Measurements from ENCODE around the gene HARS2. TPM values are rescaled to one million over a fixed set of nuclear protein-coding genes. Genes with fewer than 3 reads are reported as not detected.
"Not testable (repeated sequence)": the region's sequence is repeated elsewhere in the genome, so short reads cannot be mapped to it uniquely, and the experiment has no call there.

HARS2 gene
- polyA plus RNA-seq, 4 donors: 21.8 to 38.0 (median 23.2) TPM

- no peak overlapping the region for H3K27ac ChIP-seq (ENCODE audit: low read depth in 1 of 3, low read length in 2 of 3)
- no peak for FAIRE-seq
- WGBS, 3 donors: 70 to 95% (median 89%) methylated on average over 3 of the region's 3 CpGs
- no peak overlapping the region for H3K4me3 ChIP-seq (ENCODE audit: low read depth in 1 of 3, low read length in 3 of 3)
- no peaks in the 10 kb centered on the region for H3K27me3 ChIP-seq (ENCODE audit: control insufficient read depth in 3 of 3, insufficient read depth in 3 of 3, low read length in 3 of 3)
- H3K4me1 ChIP-seq (ENCODE audit: control insufficient read depth in 3 of 3, insufficient read depth in 2 of 3, low read depth in 1 of 3, low read length in 2 of 3): peaks cover 0 to 2% (median 0%) of the 10 kb centered on the region in 3 donors
- DNase-seq: no peak
- no peaks in the 10 kb centered on the region for H3K9me3 ChIP-seq (ENCODE audit: control insufficient read depth in 2 of 2, insufficient read depth in 1 of 2, low read depth in 1 of 2, low read length in 1 of 2)
- peaks cover 4 to 63% (median 28%) of the 10 kb centered on the region in 3 donors for H3K36me3 ChIP-seq (ENCODE audit: control insufficient read depth in 3 of 3, insufficient read depth in 2 of 3, low read depth in 1 of 3, low read length in 3 of 3)
Measured at GRCh38 chr5:140677947-140678346, 13.3 kb upstream of the HARS2 start.

- WGBS, 3 donors: 94 to 98% (median 98%) methylated on average over 7 of the region's 7 CpGs
- H3K36me3 ChIP-seq (ENCODE audit: control insufficient read depth in 3 of 3, insufficient read depth in 2 of 3, low read depth in 1 of 3, low read length in 3 of 3): peaks cover 4 to 60% (median 28%) of the 10 kb centered on the region in 3 donors
Measured at GRCh38 chr5:140678993-140679392, 12.3 kb upstream of the HARS2 start.

DNA sequence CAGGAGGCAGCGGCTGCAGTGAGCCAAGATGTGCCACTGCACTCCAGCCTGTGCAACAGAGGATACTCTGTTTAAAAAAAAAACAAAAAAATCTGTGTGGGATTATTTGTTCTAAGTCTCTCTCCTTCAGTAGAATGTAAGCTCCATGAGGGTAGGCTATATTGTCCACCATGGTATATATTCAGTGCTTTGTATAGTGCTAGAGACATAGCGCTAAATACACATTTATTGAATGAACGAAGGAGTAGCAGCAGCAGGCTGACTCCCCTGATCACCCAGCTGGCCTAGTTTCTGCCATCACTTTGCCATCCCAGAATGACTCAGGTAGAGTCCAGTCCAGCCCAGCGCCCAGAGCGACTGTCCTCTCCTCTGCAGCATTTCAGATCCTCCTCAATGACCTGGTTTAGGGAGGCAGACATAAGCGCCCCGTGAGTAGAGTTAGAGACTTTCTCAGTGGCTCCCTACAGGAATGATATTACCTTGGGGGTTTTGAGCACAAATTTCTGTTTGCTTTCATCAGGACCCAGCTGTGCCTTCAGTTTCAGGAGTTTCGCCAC, 801 bp upstream of the HARS2 start:
- H3K4me1 ChIP-seq (ENCODE audit: control insufficient read depth in 3 of 3, insufficient read depth in 2 of 3, low read depth in 1 of 3, low read length in 2 of 3): peaks cover 2 to 10% (median 3%) of the 10 kb centered on the region in 3 donors
- 44 to 54% (median 47%) methylated on average over 8 of the region's 8 CpGs for WGBS, 3 donors
- H3K27me3 ChIP-seq (ENCODE audit: control insufficient read depth in 3 of 3, insufficient read depth in 3 of 3, low read length in 3 of 3): no peaks in the 10 kb centered on the region
- H3K27ac ChIP-seq (ENCODE audit: low read depth in 1 of 3, low read length in 2 of 3): peak overlapping the region; percentile 57 to 85 (median 84)
- H3K4me3 ChIP-seq (ENCODE audit: low read depth in 1 of 3, low read length in 3 of 3): peak overlapping the region; percentile 59 to 75 (median 66)
- no peak for FAIRE-seq
- peaks cover 6 to 27% (median 7%) of the 10 kb centered on the region in 3 donors for H3K36me3 ChIP-seq (ENCODE audit: control insufficient read depth in 3 of 3, insufficient read depth in 2 of 3, low read depth in 1 of 3, low read length in 3 of 3)
- DNase-seq: no peak
- no peaks in the 10 kb centered on the region for H3K9me3 ChIP-seq (ENCODE audit: control insufficient read depth in 2 of 2, insufficient read depth in 1 of 2, low read depth in 1 of 2, low read length in 1 of 2)

More at GRCh38 chr5:140678993-140679392, 12.3 kb upstream of the HARS2 start:
- no peak for FAIRE-seq
- no peaks in the 10 kb centered on the region for H3K9me3 ChIP-seq (ENCODE audit: control insufficient read depth in 2 of 2, insufficient read depth in 1 of 2, low read depth in 1 of 2, low read length in 1 of 2)
- H3K4me3 ChIP-seq (ENCODE audit: low read depth in 1 of 3, low read length in 3 of 3): no peak overlapping the region
- H3K27ac ChIP-seq (ENCODE audit: low read depth in 1 of 3, low read length in 2 of 3): no peak overlapping the region
- no peaks in the 10 kb centered on the region for H3K27me3 ChIP-seq (ENCODE audit: control insufficient read depth in 3 of 3, insufficient read depth in 3 of 3, low read length in 3 of 3)
- DNase-seq: no peak
- H3K4me1 ChIP-seq (ENCODE audit: control insufficient read depth in 3 of 3, insufficient read depth in 2 of 3, low read depth in 1 of 3, low read length in 2 of 3): peaks cover 0 to 2% (median 0%) of the 10 kb centered on the region in 3 donors

GRCh38 chr5:140694276-140694675, 3.0 kb downstream of the HARS2 start:
- DNase-seq: no peak
- H3K4me1 ChIP-seq (ENCODE audit: control insufficient read depth in 3 of 3, insufficient read depth in 2 of 3, low read depth in 1 of 3, low read length in 2 of 3): peaks cover 2 to 9% (median 3%) of the 10 kb centered on the region in 3 donors
- no peak overlapping the region for H3K4me3 ChIP-seq (ENCODE audit: low read depth in 1 of 3, low read length in 3 of 3)
- FAIRE-seq: no peak
- no peaks in the 10 kb centered on the region for H3K27me3 ChIP-seq (ENCODE audit: control insufficient read depth in 3 of 3, insufficient read depth in 3 of 3, low read length in 3 of 3)
- peaks cover 17 to 33% (median 24%) of the 10 kb centered on the region in 3 donors for H3K36me3 ChIP-seq (ENCODE audit: control insufficient read depth in 3 of 3, insufficient read depth in 2 of 3, low read depth in 1 of 3, low read length in 3 of 3)
- H3K9me3 ChIP-seq (ENCODE audit: control insufficient read depth in 2 of 2, insufficient read depth in 1 of 2, low read depth in 1 of 2, low read length in 1 of 2): no peaks in the 10 kb centered on the region
- WGBS, 3 donors: 75 to 87% (median 85%) methylated on average over 5 of the region's 5 CpGs
- no peak overlapping the region for H3K27ac ChIP-seq (ENCODE audit: low read depth in 1 of 3, low read length in 2 of 3)

DNA sequence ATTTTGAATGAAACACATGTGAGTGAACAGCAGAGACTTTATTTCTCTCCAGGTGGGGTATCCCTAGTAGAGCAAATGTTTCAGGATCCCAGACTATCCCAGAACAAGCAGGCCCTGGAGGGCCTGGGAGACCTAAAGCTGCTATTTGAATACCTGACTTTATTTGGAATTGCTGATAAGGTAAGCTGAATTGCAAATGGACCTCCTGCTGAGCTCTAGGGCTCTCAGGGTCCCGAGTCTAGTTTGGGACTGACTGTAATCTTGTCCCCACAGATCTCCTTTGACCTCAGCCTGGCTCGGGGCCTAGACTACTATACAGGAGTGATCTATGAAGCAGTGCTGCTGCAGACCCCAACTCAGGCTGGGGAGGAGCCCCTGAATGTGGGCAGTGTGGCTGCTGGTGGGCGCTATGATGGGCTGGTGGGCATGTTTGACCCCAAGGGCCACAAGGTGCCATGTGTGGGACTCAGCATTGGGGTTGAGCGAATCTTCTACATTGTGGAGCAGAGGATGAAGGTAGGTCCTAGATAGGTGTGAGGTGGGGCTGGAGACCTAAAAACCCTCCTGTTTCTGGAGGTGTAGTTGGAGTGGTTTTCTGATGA, 5.7 kb downstream of the HARS2 start:
- WGBS, 3 donors: 91 to 95% (median 93%) methylated on average over 4 of the region's 4 CpGs
- H3K27ac ChIP-seq (ENCODE audit: low read depth in 1 of 3, low read length in 2 of 3): no peak overlapping the region
- H3K36me3 ChIP-seq (ENCODE audit: control insufficient read depth in 3 of 3, insufficient read depth in 2 of 3, low read depth in 1 of 3, low read length in 3 of 3): peaks cover 17 to 33% (median 25%) of the 10 kb centered on the region in 3 donors
- H3K4me3 ChIP-seq (ENCODE audit: low read depth in 1 of 3, low read length in 3 of 3): no peak overlapping the region
- H3K27me3 ChIP-seq (ENCODE audit: control insufficient read depth in 3 of 3, insufficient read depth in 3 of 3, low read length in 3 of 3): no peaks in the 10 kb centered on the region
- FAIRE-seq (no peak), DNase-seq (no peak)
- H3K9me3 ChIP-seq (ENCODE audit: control insufficient read depth in 2 of 2, insufficient read depth in 1 of 2, low read depth in 1 of 2, low read length in 1 of 2): no peaks in the 10 kb centered on the region
- peaks cover 0 to 4% (median 3%) of the 10 kb centered on the region in 3 donors for H3K4me1 ChIP-seq (ENCODE audit: control insufficient read depth in 3 of 3, insufficient read depth in 2 of 3, low read depth in 1 of 3, low read length in 2 of 3)

DNA sequence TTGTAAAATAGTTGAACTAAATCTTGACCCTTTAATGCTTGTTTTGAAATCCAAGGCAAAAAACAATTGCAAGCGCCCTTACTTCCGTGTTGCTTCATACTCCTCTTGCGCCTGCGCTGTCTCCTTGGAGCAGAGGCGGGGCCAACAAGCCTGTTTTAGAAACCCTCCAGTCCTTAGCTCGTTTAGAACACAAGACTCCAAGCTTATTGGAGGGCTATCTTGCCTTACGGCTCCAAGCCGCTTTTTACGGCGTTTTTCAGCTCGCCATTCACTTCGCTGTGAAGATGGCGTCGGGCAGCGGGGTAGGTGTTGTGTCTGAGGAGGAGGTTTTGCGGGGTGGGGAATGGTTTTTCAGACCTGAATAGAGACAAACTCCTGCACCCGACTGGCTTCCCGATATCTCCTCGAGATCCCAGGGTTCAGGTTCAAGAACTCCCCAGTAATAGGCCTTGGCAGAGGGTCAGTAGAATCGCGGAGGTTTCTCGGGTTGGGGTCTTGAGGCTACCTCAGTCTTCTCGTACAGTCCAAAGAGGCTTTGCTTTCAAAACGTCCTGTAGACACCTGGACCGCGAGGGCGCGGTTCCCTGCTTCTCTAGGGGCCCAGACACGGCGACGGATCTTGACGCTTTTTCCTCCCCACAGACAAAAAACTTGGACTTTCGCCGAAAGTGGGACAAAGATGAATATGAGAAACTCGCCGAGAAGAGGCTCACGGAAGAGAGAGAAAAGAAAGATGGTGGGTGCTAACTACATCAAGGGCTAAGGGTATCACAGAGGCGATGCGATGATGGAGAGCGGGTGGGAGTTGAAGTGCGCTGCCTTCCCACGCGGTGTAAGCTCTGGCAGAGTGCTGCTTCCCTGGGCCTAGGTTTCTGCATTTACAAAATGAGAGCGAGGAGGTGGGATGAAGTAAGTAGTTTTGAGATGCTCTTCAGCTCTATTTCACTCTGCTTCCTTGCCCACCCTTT, 9.2 kb downstream of the HARS2 start, which contains the start of gene ZMAT2:
Gene ZMAT2 (plus strand): TSS at position 271 of the 968 bp plus-strand sequence. CDS start 14 bp downstream, at position 285.
- H3K36me3 ChIP-seq (ENCODE audit: control insufficient read depth in 3 of 3, insufficient read depth in 2 of 3, low read depth in 1 of 3, low read length in 3 of 3): peaks cover 14 to 34% (median 24%) of the 10 kb centered on the region in 3 donors
- peak within 1 kb of the TSS; percentile 45 to 88 (median 49) for H3K27ac ChIP-seq (ENCODE audit: low read depth in 1 of 3, low read length in 2 of 3)
- FAIRE-seq: peak; percentile 47
- H3K4me1 ChIP-seq (ENCODE audit: control insufficient read depth in 3 of 3, insufficient read depth in 2 of 3, low read depth in 1 of 3, low read length in 2 of 3): peaks cover 0 to 4% (median 0%) of the 10 kb centered on the region in 3 donors
- WGBS, 3 donors: 1 to 2% (median 1%) methylated on average over 44 of the region's 44 CpGs
- DNase-seq: peak; percentile 97 to 99
- H3K9me3 ChIP-seq (ENCODE audit: control insufficient read depth in 2 of 2, insufficient read depth in 1 of 2, low read depth in 1 of 2, low read length in 1 of 2): no peaks in the 10 kb centered on the region
- H3K4me3 ChIP-seq (ENCODE audit: low read depth in 1 of 3, low read length in 3 of 3): peak within 1 kb of the TSS; percentile 82 to 94 (median 93)
- H3K27me3 ChIP-seq (ENCODE audit: control insufficient read depth in 3 of 3, insufficient read depth in 3 of 3, low read length in 3 of 3): no peaks in the 10 kb centered on the region

GRCh38 chr5:140707812-140708211, 16.6 kb downstream of the HARS2 start:
- Histone ChIP-seq H3K9me3 (ENCODE audit: control insufficient read depth in 2 of 2, insufficient read depth in 1 of 2, low read depth in 1 of 2, low read length in 1 of 2) (no peaks in the 10 kb centered on the region), H3K4me1 (ENCODE audit: control insufficient read depth in 3 of 3, insufficient read depth in 2 of 3, low read depth in 1 of 3, low read length in 2 of 3) (no peaks in the 10 kb centered on the region), H3K27me3 (ENCODE audit: control insufficient read depth in 3 of 3, insufficient read depth in 3 of 3, low read length in 3 of 3) (no peaks in the 10 kb centered on the region), H3K36me3 (ENCODE audit: control insufficient read depth in 3 of 3, insufficient read depth in 2 of 3, low read depth in 1 of 3, low read length in 3 of 3) (peaks cover 4 to 19% (median 10%) of the 10 kb centered on the region in 3 donors), H3K4me3 (ENCODE audit: low read depth in 1 of 3, low read length in 3 of 3) (no peak overlapping the region), H3K27ac (ENCODE audit: low read depth in 1 of 3, low read length in 2 of 3) (no peak overlapping the region)
- no peak for DNase-seq
- WGBS, 3 donors: 89 to 95% (median 94%) methylated on average over 4 of the region's 4 CpGs
- no peak for FAIRE-seq

GRCh38 chr5:140708787-140709186, 17.5 kb downstream of the HARS2 start:
- DNase-seq; H3K27ac ChIP-seq (ENCODE audit: low read depth in 1 of 3, low read length in 2 of 3); H3K4me3 ChIP-seq (ENCODE audit: low read depth in 1 of 3, low read length in 3 of 3); FAIRE-seq; H3K9me3 ChIP-seq (ENCODE audit: control insufficient read depth in 2 of 2, insufficient read depth in 1 of 2, low read depth in 1 of 2, low read length in 1 of 2); H3K4me1 ChIP-seq (ENCODE audit: control insufficient read depth in 3 of 3, insufficient read depth in 2 of 3, low read depth in 1 of 3, low read length in 2 of 3); H3K27me3 ChIP-seq (ENCODE audit: control insufficient read depth in 3 of 3, insufficient read depth in 3 of 3, low read length in 3 of 3): not testable (repeated sequence)
- peaks cover 0 to 11% (median 7%) of the 10 kb centered on the region in 3 donors for H3K36me3 ChIP-seq (ENCODE audit: control insufficient read depth in 3 of 3, insufficient read depth in 2 of 3, low read depth in 1 of 3, low read length in 3 of 3)
- WGBS, 3 donors: 89 to 92% (median 92%) methylated on average over 9 of the region's 9 CpGs
